GM19397 (cell line): ENCODE measurements around the gene CACNA1B.
"Not testable (repeated sequence)": the region's sequence is repeated elsewhere in the genome, so short reads cannot be mapped to it uniquely, and the experiment has no call there.

Experiments used
- ATAC-seq: cut with Tn5 transposase; IDR thresholded peaks from one replicate; pipeline ENCODE4 v1.9.1; 2021; ENCODE audit warnings: mild to moderate bottlenecking, moderate library complexity; ENCODE audit not compliant: unreplicated experiment

The CACNA1B gene

GRCh38 chr9:137885121-137885520 lies 7.5 kb downstream of the CACNA1B start:
- not testable (repeated sequence) for ATAC-seq

- not testable (repeated sequence) for ATAC-seq
Observed at GRCh38 chr9:137888621-137889020, 11.0 kb downstream of the CACNA1B start.

- not testable (repeated sequence) for ATAC-seq
Observed at GRCh38 chr9:137889966-137890365, 12.4 kb downstream of the CACNA1B start.

GRCh38 chr9:137890768-137891587 lies 13.4 kb downstream of the CACNA1B start:
- not testable (repeated sequence) for ATAC-seq

- no peak for ATAC-seq
Observed at GRCh38 chr9:137891588-137892423, 14.2 kb downstream of the CACNA1B start.

- no peak for ATAC-seq
Observed at GRCh38 chr9:137892424-137893191, 15.0 kb downstream of the CACNA1B start.

- ATAC-seq: no peak
Observed at GRCh38 chr9:137893670-137894069, 16.1 kb downstream of the CACNA1B start.

GRCh38 chr9:137899551-137900360 lies 22.2 kb downstream of the CACNA1B start:
- no peak for ATAC-seq

GRCh38 chr9:137900584-137901310 lies 23.2 kb downstream of the CACNA1B start:
- no peak for ATAC-seq

GRCh38 chr9:137902646-137903045 lies 25.1 kb downstream of the CACNA1B start:
- no peak for ATAC-seq

- ATAC-seq: no peak
Observed at GRCh38 chr9:137905740-137906139, 28.2 kb downstream of the CACNA1B start.

GRCh38 chr9:137907776-137908175 lies 30.2 kb downstream of the CACNA1B start:
- no peak for ATAC-seq

- ATAC-seq: no peak
Observed at GRCh38 chr9:137912671-137913070, 35.1 kb downstream of the CACNA1B start.

GRCh38 chr9:137913132-137913531 lies 35.5 kb downstream of the CACNA1B start:
- ATAC-seq: no peak

- ATAC-seq: no peak
Observed at GRCh38 chr9:137913771-137914767, 36.5 kb downstream of the CACNA1B start.

- ATAC-seq: no peak
Observed at GRCh38 chr9:137916540-137916939, 39.0 kb downstream of the CACNA1B start.

GRCh38 chr9:137917116-137917515 lies 39.5 kb downstream of the CACNA1B start:
- no peak for ATAC-seq

- ATAC-seq: no peak
Observed at GRCh38 chr9:137917795-137918194, 40.2 kb downstream of the CACNA1B start.
